Cardiac fibroblast (primary cell): ENCODE results near the gene PGAM1.

Experiments used
- DNase-seq, 2 donors: peaks; one replicate each; pipeline versions ENCODE4 v3.0.0 to v3.0.0-alpha.2; 2010; ENCODE audit warnings: low read depth in 2 of 2
- H3K4me3 ChIP-seq, 2 donors: replicated peaks in 1 of 2; 1 replicate in 1 of 2; 2 replicates in 1 of 2; pipeline ENCODE4 v1.5.1; 2011; ENCODE audit warnings: low read depth in 2 of 2, low read length in 2 of 2, mild to moderate bottlenecking in 2 of 2, moderate library complexity in 1 of 2
- CTCF ChIP-seq: IDR thresholded peaks from one replicate; pipeline ENCODE4 v1.5.1; 2011; ENCODE audit warnings: low read depth, mild to moderate bottlenecking, low read length, inconsistent platforms

The PGAM1 gene

GRCh38 chr10:97384156-97384555 is 41.8 kb upstream of the PGAM1 start:
- H3K4me3 ChIP-seq: no peak overlapping the region
- no peak for TF ChIP-seq CTCF
- DNase-seq: no peak

- no peak for TF ChIP-seq CTCF
- H3K4me3 ChIP-seq: no peak overlapping the region
- DNase-seq: no peak
Observed at GRCh38 chr10:97384641-97385040, 41.4 kb upstream of the PGAM1 start.

- TF ChIP-seq CTCF: no peak
- H3K4me3 ChIP-seq: no peak overlapping the region
- DNase-seq: no peak
Observed at GRCh38 chr10:97385565-97385964, 40.4 kb upstream of the PGAM1 start.

- DNase-seq: no peak
- H3K4me3 ChIP-seq: no peak overlapping the region
- no peak for TF ChIP-seq CTCF
Observed at GRCh38 chr10:97388152-97388551, 37.8 kb upstream of the PGAM1 start.

GRCh38 chr10:97390091-97390490 is 35.9 kb upstream of the PGAM1 start:
- TF ChIP-seq CTCF: no peak
- no peak for DNase-seq
- no peak overlapping the region for H3K4me3 ChIP-seq

GRCh38 chr10:97393034-97393573 is 32.9 kb upstream of the PGAM1 start:
- TF ChIP-seq CTCF: no peak
- no peak overlapping the region for H3K4me3 ChIP-seq
- DNase-seq: no peak

GRCh38 chr10:97396056-97396455 is 29.9 kb upstream of the PGAM1 start:
- no peak overlapping the region for H3K4me3 ChIP-seq
- no peak for DNase-seq
- no peak for TF ChIP-seq CTCF
